BJ (cell line): ENCODE data around the gene AIFM2. TPM values are rescaled to one million over a fixed set of nuclear protein-coding genes. Genes with fewer than 3 reads are reported as not detected.

Source experiments
- CTCF ChIA-PET: fragments of 350-600 bp; formaldehyde crosslinking; extraction: SDS; loops from one replicate; lab custom pipeline; 2021; ENCODE audit warnings: antibody characterized with exemption, inconsistent platforms; lab: Yijun Ruan, JAX
- POLR2A ChIA-PET: fragments of 300-600 bp; sonication (Branson Sonifier 250); formaldehyde crosslinking; extraction: SDS; loops from one replicate; lab custom pipeline; 2021; ENCODE audit warnings: antibody characterized with exemption; lab: Charles Lee
- DNase-seq: peaks from one replicate; pipeline ENCODE4 v3.0.0-alpha.2; 2011; ENCODE audit warnings: low read depth
- H3K27me3 ChIP-seq: 2 replicates; pipeline ENCODE4 v1.6.0; 2011; ENCODE audit warnings: low read length; ENCODE audit not compliant: control insufficient read depth, insufficient read depth
- H3K36me3 ChIP-seq: 2 replicates; pipeline ENCODE4 v1.5.1; 2011; ENCODE audit warnings: low read length; ENCODE audit not compliant: control insufficient read depth, insufficient read depth
- H3K4me3 ChIP-seq: 2 replicates; pipeline ENCODE4 v1.5.1; 2011; ENCODE audit warnings: low read depth, mild to moderate bottlenecking, control low read depth, low read length
- polyA plus RNA-seq: library from polyadenylated mRNA; depleted of rRNA; stranded (reverse); fragments of >200 nt; gene quantifications from 2 replicates; pipeline ENCODE4 v1.2.3, GENCODE V29; 2011
- TF ChIP-seq, protein P1 (sequence below): IDR thresholded peaks from 2 replicates; pipeline ENCODE4 v1.5.1; 2011; ENCODE audit warnings: low read depth, mild to moderate bottlenecking, control low read depth, inconsistent platforms, low read length, moderate library complexity; ENCODE audit not compliant: insufficient read depth

The AIFM2 gene
- polyA plus RNA-seq, 1 experiment: 18.4 TPM

DNA sequence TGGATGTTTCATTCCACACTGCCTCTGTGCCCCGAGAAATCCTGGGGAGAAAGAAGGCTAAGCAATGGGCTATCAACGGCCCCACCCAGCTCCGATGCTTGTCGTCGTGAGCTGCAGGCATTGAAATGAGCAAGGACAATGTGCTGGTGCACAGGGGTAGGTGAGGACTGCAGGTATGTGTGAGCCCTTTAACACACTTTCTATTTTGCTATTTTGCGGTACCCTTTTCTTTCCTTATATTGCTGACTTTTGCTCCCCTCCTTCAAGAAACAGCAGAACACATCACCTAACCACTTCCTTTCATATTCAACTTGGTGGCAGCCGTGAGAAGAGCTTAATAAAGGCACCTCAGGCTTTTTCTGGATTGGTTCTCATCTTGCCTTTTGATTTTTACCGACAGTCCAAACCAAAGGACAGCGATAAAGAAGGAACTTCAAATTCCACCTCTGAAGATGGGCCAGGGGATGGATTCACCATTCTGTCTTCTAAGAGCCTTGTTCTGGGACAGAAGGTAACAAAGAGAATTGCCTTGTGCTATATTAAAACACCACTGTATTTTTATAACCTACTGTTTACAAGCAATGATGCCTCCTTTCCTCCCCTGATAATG, 39.2 kb downstream of the AIFM2 start:
- Histone ChIP-seq H3K27me3 (no peaks in the 10 kb centered on the region; the same call in 1 of the 2 replicates), H3K36me3 (no peaks in the 10 kb centered on the region), H3K4me3 (no peak overlapping the region)
- CTCF ChIA-PET: interaction anchor here (1.1 to 17.9 kb wide), 3 partner anchors 12 to 53 kb away, joined by 4 to 172 read pairs (median 5); partner anchors contain the start of gene TYSND1
- DNase-seq: no peak
- TF ChIP-seq, protein P1, sequence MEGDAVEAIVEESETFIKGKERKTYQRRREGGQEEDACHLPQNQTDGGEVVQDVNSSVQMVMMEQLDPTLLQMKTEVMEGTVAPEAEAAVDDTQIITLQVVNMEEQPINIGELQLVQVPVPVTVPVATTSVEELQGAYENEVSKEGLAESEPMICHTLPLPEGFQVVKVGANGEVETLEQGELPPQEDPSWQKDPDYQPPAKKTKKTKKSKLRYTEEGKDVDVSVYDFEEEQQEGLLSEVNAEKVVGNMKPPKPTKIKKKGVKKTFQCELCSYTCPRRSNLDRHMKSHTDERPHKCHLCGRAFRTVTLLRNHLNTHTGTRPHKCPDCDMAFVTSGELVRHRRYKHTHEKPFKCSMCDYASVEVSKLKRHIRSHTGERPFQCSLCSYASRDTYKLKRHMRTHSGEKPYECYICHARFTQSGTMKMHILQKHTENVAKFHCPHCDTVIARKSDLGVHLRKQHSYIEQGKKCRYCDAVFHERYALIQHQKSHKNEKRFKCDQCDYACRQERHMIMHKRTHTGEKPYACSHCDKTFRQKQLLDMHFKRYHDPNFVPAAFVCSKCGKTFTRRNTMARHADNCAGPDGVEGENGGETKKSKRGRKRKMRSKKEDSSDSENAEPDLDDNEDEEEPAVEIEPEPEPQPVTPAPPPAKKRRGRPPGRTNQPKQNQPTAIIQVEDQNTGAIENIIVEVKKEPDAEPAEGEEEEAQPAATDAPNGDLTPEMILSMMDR: no peak
- POLR2A ChIA-PET: no interaction called here

DNA sequence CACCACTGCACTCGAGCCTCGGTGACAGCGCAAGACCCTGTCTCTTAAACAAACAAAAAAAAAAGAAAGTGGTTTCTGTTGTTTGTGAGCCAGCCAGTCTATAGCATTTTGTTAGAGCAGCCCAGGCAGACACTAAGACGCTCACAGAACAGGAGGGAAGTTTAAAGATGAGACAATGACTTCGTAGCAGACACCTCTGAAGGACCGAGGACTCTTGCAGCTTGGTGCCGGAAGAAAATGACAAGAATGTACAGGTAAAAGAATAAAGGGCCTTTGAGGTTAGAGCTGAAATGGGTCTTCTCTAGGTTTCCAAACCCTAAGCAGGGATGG, 40.3 kb downstream of the AIFM2 start:
- H3K4me3 ChIP-seq: no peak overlapping the region
- ChIA-PET POLR2A (no interaction called here), CTCF (interaction anchor here (0.6 to 17.9 kb wide), 4 partner anchors 11 to 24 kb away, joined by 3 to 172 read pairs (median 5); no protein-coding TSS in a partner anchor)
- DNase-seq: no peak
- no peaks in the 10 kb centered on the region; the same call in 1 of the 2 replicates for H3K27me3 ChIP-seq
- no peaks in the 10 kb centered on the region for H3K36me3 ChIP-seq
- TF ChIP-seq, protein P1: no peak

DNA sequence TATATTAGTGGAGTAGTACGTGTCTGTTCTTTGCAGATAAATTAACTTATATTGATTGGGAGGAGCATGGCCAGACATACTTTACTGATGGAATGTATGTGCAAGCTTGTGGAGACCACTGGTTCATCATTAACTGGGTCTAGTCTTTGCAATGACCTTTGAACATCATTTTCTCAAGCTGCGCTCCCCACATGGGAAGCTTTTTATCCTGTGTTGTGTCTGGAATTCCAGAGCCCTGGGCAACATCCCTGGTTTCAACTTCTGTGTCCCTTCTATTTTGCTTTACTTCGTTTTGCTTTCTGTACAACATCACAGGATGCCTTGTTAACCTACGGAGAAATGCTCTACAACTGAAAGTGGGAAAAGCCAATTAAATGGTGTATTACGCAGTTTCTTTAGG, 41.7 kb downstream of the AIFM2 start:
- TF ChIP-seq, protein P1: no peak
- CTCF ChIA-PET: interaction anchor here (1.8 kb wide), 1 partner anchor 25 kb away, joined by 5 read pairs; no protein-coding TSS in a partner anchor

DNA sequence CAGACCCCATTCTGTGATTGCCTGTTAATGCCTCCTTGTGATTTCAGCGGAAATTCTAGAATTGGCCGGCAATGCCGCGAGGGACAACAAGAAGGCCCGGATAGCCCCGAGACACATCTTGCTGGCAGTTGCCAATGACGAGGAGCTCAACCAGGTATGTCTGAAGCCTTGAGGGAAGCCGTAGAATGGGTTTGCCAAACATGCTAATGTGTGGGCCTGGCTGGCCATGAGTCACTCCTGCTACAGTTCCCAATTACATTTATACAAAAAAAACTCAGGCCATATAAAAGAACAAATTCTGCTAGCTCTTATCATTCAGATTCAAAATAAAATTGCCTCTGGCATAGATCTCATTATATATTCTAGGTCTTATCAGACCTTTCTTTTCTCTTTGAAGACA, 42.6 kb downstream of the AIFM2 start:
- DNase-seq: no peak
- TF ChIP-seq, protein P1: no peak
- POLR2A ChIA-PET: no interaction called here
- Histone ChIP-seq H3K27me3 (no peaks in the 10 kb centered on the region), H3K4me3 (no peak overlapping the region), H3K36me3 (no peaks in the 10 kb centered on the region)
- CTCF ChIA-PET: interaction anchor here (0.5 to 1.8 kb wide), 4 partner anchors 19 to 131 kb away, joined by 3 to 5 read pairs (median 3); no protein-coding TSS in a partner anchor

More for the DNA sequence above, 41.7 kb downstream of the AIFM2 start:
- POLR2A ChIA-PET: no interaction called here
- Histone ChIP-seq H3K36me3 (no peaks in the 10 kb centered on the region), H3K4me3 (no peak overlapping the region), H3K27me3 (no peaks in the 10 kb centered on the region)
- no peak for DNase-seq

DNA sequence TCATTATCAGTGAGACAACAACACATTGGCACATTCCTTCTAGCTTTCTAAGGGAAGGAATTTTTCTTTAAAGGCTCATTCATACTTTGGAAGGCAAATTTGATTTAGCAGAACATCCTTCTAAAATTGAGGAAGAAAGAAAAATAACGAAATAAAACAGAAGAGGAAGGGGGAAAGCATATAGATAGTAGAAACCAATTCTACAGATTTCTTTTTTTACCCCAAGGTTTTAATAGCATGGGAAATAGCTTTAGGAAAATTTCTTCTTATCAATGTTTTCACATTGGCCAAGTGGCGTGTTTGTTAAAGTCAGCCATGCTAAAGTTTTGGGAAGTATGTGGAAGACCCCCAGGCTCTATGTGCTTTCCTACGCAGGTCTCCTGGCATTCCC, 44.3 kb downstream of the AIFM2 start:
- Histone ChIP-seq H3K27me3 (no peaks in the 10 kb centered on the region), H3K4me3 (no peak overlapping the region), H3K36me3 (no peaks in the 10 kb centered on the region)
- DNase-seq: no peak
- CTCF ChIA-PET: no interaction called here
- POLR2A ChIA-PET: no interaction called here
- TF ChIP-seq, protein P1: no peak
